Measurements from ENCODE around the gene DOCK11. TPM values are rescaled to one million over a fixed set of nuclear protein-coding genes. Genes with fewer than 3 reads are reported as not detected.

Gene DOCK11
- total RNA-seq, 1 experiment from 2014 or later = 2.7 TPM

DNA sequence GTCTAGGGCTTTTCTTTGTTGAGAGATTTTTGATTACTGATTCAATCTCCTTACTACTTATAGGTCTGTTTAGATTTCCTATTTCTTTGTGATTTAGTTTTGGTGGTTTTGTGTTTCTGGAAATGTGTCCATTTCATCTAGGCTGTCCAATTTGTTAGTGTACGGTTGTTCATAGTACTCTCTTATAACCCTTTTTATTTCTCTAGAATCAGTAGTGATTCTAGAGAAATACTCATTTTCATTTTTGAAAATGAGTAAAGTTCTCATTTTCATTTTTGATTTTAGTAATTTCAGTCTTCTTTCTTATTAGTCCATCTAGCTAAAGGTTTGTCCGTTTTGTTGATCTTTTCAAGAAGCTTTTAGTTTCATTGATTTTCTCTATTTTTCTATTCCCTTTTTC lies 239.3 kb downstream of the DOCK11 start:
- H3K36me3 Mint-ChIP-seq (ENCODE audit: insufficient read depth, unreplicated experiment) = no peaks in the 10 kb centered on the region
- intact Hi-C loops (cut with micrococcal nuclease; ENCODE audit: unreplicated experiment) = no loop called here

More for the DNA sequence above, 239.3 kb downstream of the DOCK11 start:
- CTCF ChIA-PET = no interaction called here
- Histone ChIP-seq H3K4me1 (no peaks in the 10 kb centered on the region), H3K27me3 (replicated peaks; ENCODE audit: control insufficient read depth, insufficient read depth, low read length) (no peaks in the 10 kb centered on the region), H3K4me3 (ENCODE audit: low read depth, low read length) (no peak overlapping the region), H3K36me3 (ENCODE audit: control insufficient read depth, insufficient read depth, low read length) (no peaks in the 10 kb centered on the region), H3K9me3 (no peaks in the 10 kb centered on the region)
- DNase-seq = no peak
- Mint-ChIP-seq H3K27ac (ENCODE audit: unreplicated experiment) (no peak overlapping the region), H3K9me3 (ENCODE audit: unreplicated experiment) (peaks cover 9% of the 10 kb centered on the region), H3K4me1 (ENCODE audit: low read depth, unreplicated experiment) (no peaks in the 10 kb centered on the region), H3K27me3 (ENCODE audit: insufficient read depth, unreplicated experiment) (no peaks in the 10 kb centered on the region), H3K4me3 (ENCODE audit: unreplicated experiment) (no peak overlapping the region)
- TF ChIP-seq, protein P1, sequence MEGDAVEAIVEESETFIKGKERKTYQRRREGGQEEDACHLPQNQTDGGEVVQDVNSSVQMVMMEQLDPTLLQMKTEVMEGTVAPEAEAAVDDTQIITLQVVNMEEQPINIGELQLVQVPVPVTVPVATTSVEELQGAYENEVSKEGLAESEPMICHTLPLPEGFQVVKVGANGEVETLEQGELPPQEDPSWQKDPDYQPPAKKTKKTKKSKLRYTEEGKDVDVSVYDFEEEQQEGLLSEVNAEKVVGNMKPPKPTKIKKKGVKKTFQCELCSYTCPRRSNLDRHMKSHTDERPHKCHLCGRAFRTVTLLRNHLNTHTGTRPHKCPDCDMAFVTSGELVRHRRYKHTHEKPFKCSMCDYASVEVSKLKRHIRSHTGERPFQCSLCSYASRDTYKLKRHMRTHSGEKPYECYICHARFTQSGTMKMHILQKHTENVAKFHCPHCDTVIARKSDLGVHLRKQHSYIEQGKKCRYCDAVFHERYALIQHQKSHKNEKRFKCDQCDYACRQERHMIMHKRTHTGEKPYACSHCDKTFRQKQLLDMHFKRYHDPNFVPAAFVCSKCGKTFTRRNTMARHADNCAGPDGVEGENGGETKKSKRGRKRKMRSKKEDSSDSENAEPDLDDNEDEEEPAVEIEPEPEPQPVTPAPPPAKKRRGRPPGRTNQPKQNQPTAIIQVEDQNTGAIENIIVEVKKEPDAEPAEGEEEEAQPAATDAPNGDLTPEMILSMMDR (IDR thresholded peaks at IDR 0.05; ENCODE audit: insufficient read depth in 1 of 2, low read depth in 1 of 2, low read length in 1 of 2, severe bottlenecking in 1 of 2, unreplicated experiment in 1 of 2) = no peak
- no TSS peak for BruUV-seq (replicated peaks)
- POLR2A ChIA-PET = no interaction called here

Other genes with a start within 250 kb of the DOCK11 start
- gene WDR44, start 149.7 kb upstream of the DOCK11 start, total RNA-seq (2022) = 9.9 and 11.5 TPM in 2 replicates
- gene IL13RA1, start 231.8 kb downstream of the DOCK11 start, total RNA-seq (2022) = 33.2 and 33.4 TPM in 2 replicates